ENCODE data around the gene MRPL30.

DNA sequence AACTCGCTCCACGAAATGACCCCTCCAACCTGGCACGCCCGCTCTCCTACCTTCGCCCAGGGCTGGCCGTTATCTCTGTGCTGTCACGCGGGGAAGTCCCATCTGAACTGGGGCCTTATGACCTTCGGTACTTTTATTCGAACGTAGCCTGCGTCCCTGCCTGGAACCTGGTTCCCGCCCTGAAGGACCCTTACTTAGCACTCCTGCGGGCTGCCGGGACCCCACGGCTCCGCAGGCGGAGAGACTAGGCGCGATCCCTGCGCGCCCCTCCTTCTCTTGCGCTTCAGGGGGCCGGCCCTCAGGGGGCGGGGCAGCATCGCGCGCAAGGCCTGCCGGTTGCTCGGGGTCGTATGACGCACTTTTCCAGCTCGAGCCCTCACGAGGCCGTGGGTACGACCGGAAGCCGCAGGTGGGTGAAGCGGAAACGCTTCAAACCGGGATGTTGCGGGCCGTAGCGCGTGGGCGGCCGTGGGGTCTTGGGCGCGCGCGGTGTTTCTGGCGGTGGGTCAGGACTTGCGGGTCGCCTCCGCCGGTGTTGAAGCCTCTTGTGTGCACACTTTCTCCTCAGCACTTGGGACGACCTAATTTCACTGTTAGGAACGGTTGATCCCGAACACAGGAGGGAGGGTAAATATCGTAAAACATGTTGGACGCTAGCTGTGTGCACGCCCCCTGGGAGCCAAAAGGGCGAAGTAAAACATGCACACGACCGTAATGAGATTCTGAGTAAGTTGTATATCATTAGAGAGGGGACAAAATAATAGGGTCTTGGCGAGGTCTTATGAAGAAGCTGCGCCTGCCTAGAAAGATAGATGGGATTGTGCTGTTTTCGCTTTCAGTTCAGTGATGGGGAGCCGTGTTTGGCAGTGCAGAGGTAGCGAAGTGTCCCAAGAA, 26.1 kb upstream of the MRPL30 start, which contains the start of the genes LIPT1 and TSGA10:
- TF ChIP-seq TAF1 (IDR thresholded peaks at IDR 0.05; ENCODE audit: borderline replicate concordance, insufficient read depth, low read length) (peak; percentile 48; the same call in 1 of the 2 replicates), POLR2AphosphoS5 (IDR thresholded peaks at IDR 0.05; ENCODE audit: low read depth, low read length) (peak; percentile 88), REST (IDR thresholded peaks at IDR 0.05; ENCODE audit: insufficient read depth in 1 of 2, low read depth in 2 of 2, low read length in 2 of 2) (peak; percentile 7 to 43; a peak in 1 of 4 replicates), SIN3A (IDR thresholded peaks at IDR 0.05; ENCODE audit: borderline replicate concordance, insufficient read depth, low read length) (0 out of 2 replicates have a peak, but pooled peaks have one; percentile 25), FOXP2 (optimal IDR thresholded peaks at IDR 0.05; ENCODE audit: borderline replicate concordance, extremely low read depth, extremely low read length, insufficient read depth) (peak; percentile 78)

Measured in PFSK-1 (cell line).